ENCODE data around the gene IGDCC3.

The IGDCC3 gene

GRCh38 chr15:65328506-65329287, 49.1 kb downstream of the IGDCC3 start:
- Mint-ChIP-seq H3K27me3 (peaks cover 17% of the 10 kb centered on the region), H3K9me3 (no peaks in the 10 kb centered on the region), H3K4me3 (no peak overlapping the region), H3K4me1 (ENCODE audit: low read depth) (no peaks in the 10 kb centered on the region), H3K36me3 (ENCODE audit: low read depth) (no peaks in the 10 kb centered on the region), H3K27ac (no peak overlapping the region)
- DNase-seq, result no peak

GRCh38 chr15:65327651-65328393, 50.0 kb downstream of the IGDCC3 start:
- Mint-ChIP-seq H3K27me3 (peaks cover 20% of the 10 kb centered on the region), H3K36me3 (ENCODE audit: low read depth) (no peaks in the 10 kb centered on the region), H3K9me3 (no peaks in the 10 kb centered on the region), H3K27ac (no peak overlapping the region), H3K4me3 (no peak overlapping the region), H3K4me1 (ENCODE audit: low read depth) (no peaks in the 10 kb centered on the region)
- no peak for DNase-seq

- no peaks in the 10 kb centered on the region for H3K9me3 Mint-ChIP-seq
- peaks cover 26% of the 10 kb centered on the region for H3K27me3 Mint-ChIP-seq
- H3K4me1 Mint-ChIP-seq (ENCODE audit: low read depth), result no peaks in the 10 kb centered on the region
- no peak overlapping the region for H3K27ac Mint-ChIP-seq
- H3K36me3 Mint-ChIP-seq (ENCODE audit: low read depth), result no peaks in the 10 kb centered on the region
- DNase-seq, result no peak
- H3K4me3 Mint-ChIP-seq, result no peak overlapping the region
These were observed 51.0 kb downstream of the IGDCC3 start for GRCh38 chr15:65326818-65327217.

GRCh38 chr15:65326117-65326526, 51.7 kb downstream of the IGDCC3 start:
- peaks cover 30% of the 10 kb centered on the region for H3K27me3 Mint-ChIP-seq
- no peak overlapping the region for H3K4me3 Mint-ChIP-seq
- H3K4me1 Mint-ChIP-seq (ENCODE audit: low read depth), result no peaks in the 10 kb centered on the region
- no peaks in the 10 kb centered on the region for H3K36me3 Mint-ChIP-seq (ENCODE audit: low read depth)
- H3K27ac Mint-ChIP-seq, result no peak overlapping the region
- no peak for DNase-seq
- no peaks in the 10 kb centered on the region for H3K9me3 Mint-ChIP-seq

- Mint-ChIP-seq H3K27ac (no peak overlapping the region), H3K27me3 (peaks cover 25% of the 10 kb centered on the region), H3K36me3 (ENCODE audit: low read depth) (no peaks in the 10 kb centered on the region), H3K9me3 (no peaks in the 10 kb centered on the region), H3K4me1 (ENCODE audit: low read depth) (no peaks in the 10 kb centered on the region), H3K4me3 (no peak overlapping the region)
- DNase-seq, result no peak
These were observed 54.7 kb downstream of the IGDCC3 start for GRCh38 chr15:65323071-65323511.

GRCh38 chr15:65318870-65319356, 58.9 kb downstream of the IGDCC3 start:
- Mint-ChIP-seq H3K27me3 (peaks cover 18% of the 10 kb centered on the region), H3K9me3 (no peaks in the 10 kb centered on the region), H3K4me3 (no peak overlapping the region), H3K36me3 (ENCODE audit: low read depth) (no peaks in the 10 kb centered on the region), H3K4me1 (ENCODE audit: low read depth) (no peaks in the 10 kb centered on the region), H3K27ac (no peak overlapping the region)
- peak; percentile 84 for DNase-seq

GRCh38 chr15:65312400-65312916, 65.3 kb downstream of the IGDCC3 start:
- H3K27me3 Mint-ChIP-seq, result peaks cover 7% of the 10 kb centered on the region
- H3K9me3 Mint-ChIP-seq, result no peaks in the 10 kb centered on the region
- H3K36me3 Mint-ChIP-seq (ENCODE audit: low read depth), result no peaks in the 10 kb centered on the region
- DNase-seq, result no peak
- H3K4me1 Mint-ChIP-seq (ENCODE audit: low read depth), result no peaks in the 10 kb centered on the region
- no peak overlapping the region for H3K27ac Mint-ChIP-seq
- H3K4me3 Mint-ChIP-seq, result no peak overlapping the region

GRCh38 chr15:65311760-65312159, 66.0 kb downstream of the IGDCC3 start:
- no peak for DNase-seq
- H3K4me1 Mint-ChIP-seq (ENCODE audit: low read depth), result peaks cover under 1% of the 10 kb centered on the region
- peaks cover 7% of the 10 kb centered on the region for H3K27me3 Mint-ChIP-seq
- no peak overlapping the region for H3K27ac Mint-ChIP-seq
- H3K4me3 Mint-ChIP-seq, result no peak overlapping the region
- no peaks in the 10 kb centered on the region for H3K36me3 Mint-ChIP-seq (ENCODE audit: low read depth)
- H3K9me3 Mint-ChIP-seq, result no peaks in the 10 kb centered on the region

GRCh38 chr15:65310431-65311137, 67.2 kb downstream of the IGDCC3 start:
- Mint-ChIP-seq H3K27ac (no peak overlapping the region), H3K4me1 (ENCODE audit: low read depth) (peaks cover 10% of the 10 kb centered on the region), H3K27me3 (peaks cover 7% of the 10 kb centered on the region), H3K36me3 (ENCODE audit: low read depth) (no peaks in the 10 kb centered on the region), H3K4me3 (no peak overlapping the region), H3K9me3 (no peaks in the 10 kb centered on the region)
- DNase-seq, result no peak

- Mint-ChIP-seq H3K9me3 (no peaks in the 10 kb centered on the region), H3K36me3 (ENCODE audit: low read depth) (no peaks in the 10 kb centered on the region), H3K27me3 (peaks cover 2% of the 10 kb centered on the region), H3K4me1 (ENCODE audit: low read depth) (peaks cover 14% of the 10 kb centered on the region), H3K27ac (no peak overlapping the region), H3K4me3 (no peak overlapping the region)
- DNase-seq, result no peak
These were observed 67.9 kb downstream of the IGDCC3 start for GRCh38 chr15:65309882-65310418.

- H3K4me3 Mint-ChIP-seq, result no peak overlapping the region
- no peak overlapping the region for H3K27ac Mint-ChIP-seq
- H3K9me3 Mint-ChIP-seq, result no peaks in the 10 kb centered on the region
- H3K4me1 Mint-ChIP-seq (ENCODE audit: low read depth), result peaks cover 27% of the 10 kb centered on the region
- H3K36me3 Mint-ChIP-seq (ENCODE audit: low read depth), result peaks cover 2% of the 10 kb centered on the region
- no peak for DNase-seq
- peaks cover 2% of the 10 kb centered on the region for H3K27me3 Mint-ChIP-seq
These were observed 69.8 kb downstream of the IGDCC3 start for GRCh38 chr15:65307978-65308377.

GRCh38 chr15:65306551-65306950, 71.3 kb downstream of the IGDCC3 start:
- Mint-ChIP-seq H3K27me3 (no peaks in the 10 kb centered on the region), H3K9me3 (no peaks in the 10 kb centered on the region), H3K4me1 (ENCODE audit: low read depth) (peaks cover 30% of the 10 kb centered on the region), H3K27ac (peak overlapping the region; percentile 28), H3K36me3 (ENCODE audit: low read depth) (peaks cover 2% of the 10 kb centered on the region), H3K4me3 (no peak overlapping the region)
- no peak for DNase-seq

GRCh38 chr15:65305776-65306175, 72.0 kb downstream of the IGDCC3 start:
- H3K27ac Mint-ChIP-seq, result peak overlapping the region; percentile 28
- H3K9me3 Mint-ChIP-seq, result no peaks in the 10 kb centered on the region
- no peaks in the 10 kb centered on the region for H3K27me3 Mint-ChIP-seq
- no peak for DNase-seq
- peaks cover 2% of the 10 kb centered on the region for H3K36me3 Mint-ChIP-seq (ENCODE audit: low read depth)
- no peak overlapping the region for H3K4me3 Mint-ChIP-seq
- peaks cover 30% of the 10 kb centered on the region for H3K4me1 Mint-ChIP-seq (ENCODE audit: low read depth)

- peak overlapping the region; percentile 88 for H3K4me3 Mint-ChIP-seq
- H3K9me3 Mint-ChIP-seq, result no peaks in the 10 kb centered on the region
- H3K27ac Mint-ChIP-seq, result peak overlapping the region; percentile 100
- H3K4me1 Mint-ChIP-seq (ENCODE audit: low read depth), result peaks cover 35% of the 10 kb centered on the region
- no peaks in the 10 kb centered on the region for H3K27me3 Mint-ChIP-seq
- H3K36me3 Mint-ChIP-seq (ENCODE audit: low read depth), result peaks cover 2% of the 10 kb centered on the region
- peak; percentile 44 for DNase-seq
These were observed 72.5 kb downstream of the IGDCC3 start for GRCh38 chr15:65305150-65305758.

Measured in activated T-cell treated with anti-CD3 and anti-CD28 coated beads, Interleukin-2, amount 50 U/mL, for 24 hours (primary cell).